ENCODE measurements around the gene WDR38. TPM values are rescaled to one million over a fixed set of nuclear protein-coding genes. Genes with fewer than 3 reads are reported as not detected.

WDR38 gene
- total and polyA plus RNA-seq, 2 of the 13 experiments (the other 11 are each of a cell fraction or from before 2014, with no cell fraction given): not detected

GRCh38 chr9:124884376-124884775, 31.1 kb downstream of the WDR38 start (continued):
- TF ChIP-seq LRRFIP1 (CRISPR knock-in tag; conservative IDR thresholded peaks at IDR 0.05): no peak
- TF ChIP-seq ATM (IDR thresholded peaks at IDR 0.05; ENCODE audit: borderline replicate concordance): no peak
- TF ChIP-seq ZNF775 (CRISPR knock-in tag; IDR thresholded peaks at IDR 0.05; ENCODE audit: borderline replicate concordance): no peak
- no peak for TF ChIP-seq UBTF (CRISPR knock-in tag; IDR thresholded peaks at IDR 0.05)
- no peak for TF ChIP-seq ZNF34 (CRISPR knock-in tag; IDR thresholded peaks at IDR 0.05; ENCODE audit: borderline replicate concordance)

GRCh38 chr9:124885551-124885950, 32.3 kb downstream of the WDR38 start:
- Histone ChIP-seq H3K4me1 (ENCODE audit: insufficient read depth, low read length) (no peaks in the 10 kb centered on the region), H4K20me1 (ENCODE audit: insufficient read depth, low read length) (no peaks in the 10 kb centered on the region), H3K4me3 (replicated peaks in 1 of 3; ENCODE audit: insufficient read depth in 1 of 3, low read depth in 2 of 3, low read length in 3 of 3) (no peak overlapping the region), H3K9me3 (ENCODE audit: low read length) (no peaks in the 10 kb centered on the region), H3K27ac (ENCODE audit: extremely low read length, insufficient read depth, low read length) (no peak overlapping the region), H3K4me2 (ENCODE audit: low read depth, low read length) (no peak overlapping the region), H3K9ac (ENCODE audit: insufficient read depth, low read depth, low read length) (no peak overlapping the region), H3K27me3 (ENCODE audit: control insufficient read depth in 1 of 2, insufficient read depth in 2 of 2, low read length in 2 of 2) (no peaks in the 10 kb centered on the region), H2AFZ (ENCODE audit: low read length) (no peak overlapping the region), H3K79me2 (ENCODE audit: insufficient read depth, low read length) (no peaks in the 10 kb centered on the region), H3K36me3 (replicated peaks in 1 of 2; ENCODE audit: control insufficient read depth in 1 of 2, insufficient read depth in 2 of 2, low read length in 2 of 2) (peaks cover 27 to 64% of the 10 kb centered on the region in 2 experiments; a peak in 4 of 5 replicates)
- intact Hi-C loops (cut with micrococcal nuclease; ENCODE audit: unreplicated experiment): no loop called here
- ChIA-PET POLR2A (no interaction called here), CTCF (ENCODE audit: low intra/inter-chr PET ratio, low total read pairs) (no interaction called here)
- FAIRE-seq (no peak), DNase-seq (ENCODE audit: low spot score) (no peak), ATAC-seq (no peak)
- 96% methylated on average over 4 of the region's 4 CpGs for WGBS (ENCODE audit: low lambda C conversion rate)
- in situ Hi-C loops (cut with HindIII; ENCODE audit: extremely low pct_ligation_motif_present, low pct_unique_long_range_greater_than_20kb): no loop called here
- BruUV-seq (replicated peaks): no TSS peak
- TF ChIP-seq ATF2 (CRISPR knock-in tag; IDR thresholded peaks at IDR 0.05) (no peak), MLXIP (CRISPR knock-in tag; IDR thresholded peaks at IDR 0.05; ENCODE audit: borderline replicate concordance) (no peak), HDAC1 (CRISPR knock-in tag; IDR thresholded peaks at IDR 0.05) (no peak), GRHL1 (CRISPR knock-in tag; conservative IDR thresholded peaks at IDR 0.05) (no peak), ZNF143 (CRISPR knock-in tag; IDR thresholded peaks at IDR 0.05) (no peak)
